MCF 10A (cell line): Measurements from ENCODE around the gene TUBA1C. TPM values are rescaled to one million over a fixed set of nuclear protein-coding genes. Genes with fewer than 3 reads are reported as not detected.
"Not testable (repeated sequence)": the region's sequence is repeated elsewhere in the genome, so short reads cannot be mapped to it uniquely, and the experiment has no call there.

Experiments
- BruUV-seq: library from RNA; stranded (reverse); fragments of 400-500 nt; replicated peaks from 2 replicates; lab custom pipeline; 2021; lab: Mats Ljungman, UMichigan
- CTCF ChIA-PET: fragments of 300-600 bp; sonication (Branson Sonifier 250); formaldehyde crosslinking; extraction: SDS; loops from one replicate; lab custom pipeline; 2021; ENCODE audit warnings: antibody characterized with exemption, inconsistent platforms; lab: Yijun Ruan, JAX
- POLR2A ChIA-PET: fragments of 300-600, 350-650 bp; sonication (Branson Sonifier 250); formaldehyde crosslinking; extraction: SDS; loops from one replicate; lab custom pipeline; 2020; ENCODE audit warnings: antibody characterized with exemption, inconsistent platforms; lab: Yijun Ruan, JAX
- DNase-seq: peaks from one replicate; pipeline ENCODE4 v3.0.0-alpha.2; 2018; ENCODE audit not compliant: unreplicated experiment
- H3K27ac Mint-ChIP-seq: one replicate; pipeline ENCODE4 v1.8.0; 2022; ENCODE audit warnings: mild to moderate bottlenecking, low read depth, mixed read lengths; ENCODE audit not compliant: unreplicated experiment
- H3K27me3 Mint-ChIP-seq: one replicate; pipeline ENCODE4 v1.8.0; 2022; ENCODE audit warnings: mixed read lengths; ENCODE audit not compliant: insufficient read depth, unreplicated experiment
- H3K36me3 Mint-ChIP-seq: one replicate; pipeline ENCODE4 v1.8.0; 2022; ENCODE audit warnings: mild to moderate bottlenecking, moderate library complexity, mixed read lengths; ENCODE audit not compliant: insufficient read depth, unreplicated experiment
- H3K4me1 Mint-ChIP-seq: one replicate; pipeline ENCODE4 v1.8.0; 2022; ENCODE audit warnings: mixed read lengths; ENCODE audit not compliant: insufficient read depth, unreplicated experiment
- H3K4me3 Mint-ChIP-seq: one replicate; pipeline ENCODE4 v1.8.0; 2022; ENCODE audit warnings: mild to moderate bottlenecking, moderate library complexity, mixed read lengths; ENCODE audit not compliant: unreplicated experiment
- H3K9me3 Mint-ChIP-seq: one replicate; pipeline ENCODE4 v1.8.0; 2022; ENCODE audit warnings: mixed read lengths; ENCODE audit not compliant: unreplicated experiment
- CTCF ChIP-seq: fragments of 200-600 bp; IDR thresholded peaks from one replicate; pipeline ENCODE4 v1.8.0; 2022; ENCODE audit warnings: antibody characterized with exemption, mild to moderate bottlenecking; ENCODE audit not compliant: unreplicated experiment
- intact Hi-C: fragments of 100-400 bp; cut with micrococcal nuclease; formaldehyde crosslinking; loops from 2 replicates; pipeline ENCODE4 v1.14.1; 2022
- total RNA-seq: library from RNA; stranded (reverse); gene quantifications from 2 replicates; pipeline ENCODE4 v1.2.3, GENCODE V29; 2022

Gene TUBA1C
- total RNA-seq, 1 experiment from 2014 or later = 303 TPM

- Mint-ChIP-seq H3K9me3 (no peaks in the 10 kb centered on the region), H3K36me3 (no peaks in the 10 kb centered on the region), H3K27me3 (no peaks in the 10 kb centered on the region), H3K4me1 (no peaks in the 10 kb centered on the region), H3K27ac (no peak overlapping the region), H3K4me3 (no peak overlapping the region)
- intact Hi-C loops = no loop called here
- ChIA-PET POLR2A (no interaction called here), CTCF (interaction anchor here (0.6 to 3.9 kb wide), 7 partner anchors 8 to 208 kb away, joined by 3 to 15 read pairs (median 4); no protein-coding TSS in a partner anchor)
- no peak for DNase-seq
- BruUV-seq = no TSS peak
- no peak for TF ChIP-seq CTCF
These were observed 41.1 kb downstream of the TUBA1C start for GRCh38 chr12:49305762-49306510.

- Mint-ChIP-seq H3K9me3 (no peaks in the 10 kb centered on the region), H3K4me1 (no peaks in the 10 kb centered on the region), H3K27me3 (no peaks in the 10 kb centered on the region), H3K4me3 (no peak overlapping the region), H3K27ac (no peak overlapping the region), H3K36me3 (peaks cover 6% of the 10 kb centered on the region)
- ChIA-PET CTCF (interaction anchor here (1.1 kb wide), 1 partner anchor 12 kb away, joined by 4 read pairs; no protein-coding TSS in a partner anchor), POLR2A (no interaction called here)
- TF ChIP-seq CTCF = no peak
- DNase-seq = no peak
- no TSS peak for BruUV-seq
- intact Hi-C loops = no loop called here
These were observed 44.5 kb downstream of the TUBA1C start for GRCh38 chr12:49309386-49309785.

DNA sequence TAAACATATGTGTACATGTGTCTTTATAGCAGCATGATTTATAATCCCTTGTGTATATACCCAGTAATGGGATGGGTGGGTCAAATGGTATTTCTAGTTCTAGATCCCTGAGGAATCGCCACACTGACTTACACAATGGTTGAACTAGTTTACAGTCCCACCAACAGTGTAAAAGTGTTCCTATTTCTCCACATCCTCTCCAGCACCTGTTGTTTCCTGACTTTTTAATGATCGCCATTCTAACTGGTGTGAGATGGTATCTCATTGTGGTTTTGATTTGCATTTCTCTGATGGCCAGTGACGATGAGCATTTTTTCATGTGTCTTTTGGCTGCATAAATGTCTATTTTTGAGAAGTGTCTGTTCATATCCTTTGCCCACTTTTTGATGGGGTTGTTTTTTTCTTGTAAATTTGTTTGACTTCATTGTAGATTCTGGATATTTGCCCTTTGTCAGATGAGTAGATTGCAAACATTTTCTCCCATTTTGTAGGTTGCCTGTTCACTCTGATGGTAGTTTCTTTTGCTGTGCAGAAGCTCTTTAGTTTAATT, 45.6 kb downstream of the TUBA1C start:
- H3K9me3 Mint-ChIP-seq, H3K4me1 Mint-ChIP-seq, H3K4me3 Mint-ChIP-seq, DNase-seq, intact Hi-C loops, H3K27ac Mint-ChIP-seq, H3K27me3 Mint-ChIP-seq, POLR2A ChIA-PET, BruUV-seq, CTCF ChIA-PET, H3K36me3 Mint-ChIP-seq: not testable (repeated sequence)

- no peaks in the 10 kb centered on the region for H3K27me3 Mint-ChIP-seq
- no peak for TF ChIP-seq CTCF
- H3K9me3 Mint-ChIP-seq = no peaks in the 10 kb centered on the region
- BruUV-seq = no TSS peak
- intact Hi-C loops = no loop called here
- POLR2A ChIA-PET = no interaction called here
- H3K36me3 Mint-ChIP-seq = peaks cover 6% of the 10 kb centered on the region
- H3K4me3 Mint-ChIP-seq = no peak overlapping the region
- peak overlapping the region; percentile 87 for H3K27ac Mint-ChIP-seq
- CTCF ChIA-PET = interaction anchor here (0.5 to 1.4 kb wide), 6 partner anchors 10 to 149 kb away, joined by 3 to 5 read pairs (median 3); no protein-coding TSS in a partner anchor
- no peak for DNase-seq
- no peaks in the 10 kb centered on the region for H3K4me1 Mint-ChIP-seq
These were observed 49.9 kb downstream of the TUBA1C start for GRCh38 chr12:49314811-49315210.

- CTCF ChIA-PET = interaction anchor here (0.6 kb wide), 1 partner anchor 197 kb away, joined by 3 read pairs; no protein-coding TSS in a partner anchor
- H3K4me1 Mint-ChIP-seq, H3K9me3 Mint-ChIP-seq, H3K27me3 Mint-ChIP-seq, BruUV-seq, H3K36me3 Mint-ChIP-seq, DNase-seq, H3K4me3 Mint-ChIP-seq, intact Hi-C loops, POLR2A ChIA-PET, H3K27ac Mint-ChIP-seq: not testable (repeated sequence)
These were observed 52.2 kb downstream of the TUBA1C start for GRCh38 chr12:49317118-49317517.

DNA sequence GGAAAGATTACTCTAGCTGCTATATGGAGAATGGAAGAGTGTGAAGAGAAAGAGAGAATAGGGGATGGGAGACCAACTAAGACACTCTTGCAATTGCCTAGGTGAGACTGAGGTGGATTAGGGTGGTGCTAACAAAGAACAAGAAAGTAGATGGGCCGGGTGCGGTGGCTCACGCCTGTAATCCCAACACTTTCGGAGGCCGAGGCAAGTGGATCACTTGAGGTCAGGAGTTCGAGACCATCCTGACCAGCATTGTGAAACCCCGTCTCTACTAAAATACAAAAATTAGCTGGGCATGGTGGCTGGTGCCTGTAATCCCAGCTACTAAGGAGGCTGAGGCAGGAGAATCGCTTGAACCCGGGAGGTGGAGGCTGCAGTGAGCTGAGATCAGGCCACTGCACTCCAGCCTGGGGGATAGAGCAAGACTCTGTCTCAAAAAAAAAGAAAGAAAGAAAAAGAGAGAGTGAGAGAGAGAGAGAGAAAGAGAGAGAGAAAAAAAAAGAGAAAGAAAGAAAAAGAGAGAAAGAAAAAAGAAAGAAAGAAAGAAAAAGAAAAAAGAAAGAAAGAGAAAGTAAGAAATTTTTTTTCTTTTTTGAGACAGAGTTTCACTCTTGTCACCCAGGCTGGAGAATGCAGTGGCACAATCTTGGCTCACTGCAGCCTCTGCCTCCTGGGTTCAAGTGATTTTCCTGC, 55.7 kb downstream of the TUBA1C start:
- intact Hi-C loops, H3K27me3 Mint-ChIP-seq, BruUV-seq, POLR2A ChIA-PET, H3K36me3 Mint-ChIP-seq, H3K9me3 Mint-ChIP-seq, CTCF ChIA-PET, H3K27ac Mint-ChIP-seq, DNase-seq: not testable (repeated sequence)
- H3K4me3 Mint-ChIP-seq = peak overlapping the region; percentile 61
- H3K4me1 Mint-ChIP-seq = peaks cover 13% of the 10 kb centered on the region
